GM19467 (cell line): ENCODE measurements around the gene BANP.
"Not testable (repeated sequence)": the region's sequence is repeated elsewhere in the genome, so short reads cannot be mapped to it uniquely, and the experiment has no call there.

Experiments
- ATAC-seq: cut with Tn5 transposase; IDR thresholded peaks from one replicate; pipeline ENCODE4 v1.9.1; 2021; ENCODE audit warnings: mild to moderate bottlenecking, moderate library complexity; ENCODE audit not compliant: unreplicated experiment

Gene BANP

GRCh38 chr16:87990254-87990653, 39.0 kb downstream of the BANP start:
- not testable (repeated sequence) for ATAC-seq

- ATAC-seq = not testable (repeated sequence)
Measured at GRCh38 chr16:87992142-87992541, 40.9 kb downstream of the BANP start.

DNA sequence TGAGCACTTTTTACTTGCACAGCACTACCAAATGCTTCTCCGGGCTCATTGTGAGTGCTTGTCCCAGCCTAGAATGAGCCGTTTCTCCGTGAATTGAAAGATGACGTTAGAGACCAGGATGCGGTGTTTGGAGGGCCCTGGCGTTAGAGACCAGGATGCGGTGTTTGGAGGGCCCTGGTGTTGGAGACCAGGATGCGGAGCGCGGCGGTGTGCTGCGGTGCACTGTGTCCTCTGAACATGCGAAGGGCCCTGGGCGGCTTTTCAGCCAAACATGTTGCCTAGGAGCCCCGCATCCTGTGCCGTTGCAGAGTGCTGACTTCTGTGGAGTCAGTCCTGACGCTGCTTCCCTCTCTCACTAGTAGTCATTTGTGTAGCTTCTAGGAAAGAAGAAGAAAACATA, 42.7 kb downstream of the BANP start:
- ATAC-seq = no peak

- ATAC-seq = no peak
Measured at GRCh38 chr16:87995644-87996043, 44.4 kb downstream of the BANP start.

- no peak for ATAC-seq
Measured at GRCh38 chr16:87996962-87997880, 46.0 kb downstream of the BANP start.

GRCh38 chr16:87998184-87998793, 47.1 kb downstream of the BANP start:
- not testable (repeated sequence) for ATAC-seq

DNA sequence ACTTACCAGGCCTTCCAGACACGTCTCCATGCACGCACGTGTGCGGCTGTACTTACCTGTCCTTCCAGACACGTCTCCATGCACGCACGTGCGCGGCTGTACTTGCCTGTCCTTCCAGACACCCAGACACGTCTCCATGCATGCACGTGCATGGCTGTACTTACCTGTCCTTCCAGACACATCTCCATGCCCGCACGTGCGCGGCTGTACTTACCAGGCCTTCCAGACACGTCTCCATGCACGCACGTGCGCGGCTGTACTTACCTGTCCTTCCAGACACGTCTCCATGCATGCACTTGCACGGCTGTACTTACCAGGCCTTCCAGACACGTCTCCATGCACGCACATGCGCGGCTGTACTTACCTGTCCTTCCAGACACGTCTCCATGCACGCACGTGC, 47.8 kb downstream of the BANP start:
- not testable (repeated sequence) for ATAC-seq

DNA sequence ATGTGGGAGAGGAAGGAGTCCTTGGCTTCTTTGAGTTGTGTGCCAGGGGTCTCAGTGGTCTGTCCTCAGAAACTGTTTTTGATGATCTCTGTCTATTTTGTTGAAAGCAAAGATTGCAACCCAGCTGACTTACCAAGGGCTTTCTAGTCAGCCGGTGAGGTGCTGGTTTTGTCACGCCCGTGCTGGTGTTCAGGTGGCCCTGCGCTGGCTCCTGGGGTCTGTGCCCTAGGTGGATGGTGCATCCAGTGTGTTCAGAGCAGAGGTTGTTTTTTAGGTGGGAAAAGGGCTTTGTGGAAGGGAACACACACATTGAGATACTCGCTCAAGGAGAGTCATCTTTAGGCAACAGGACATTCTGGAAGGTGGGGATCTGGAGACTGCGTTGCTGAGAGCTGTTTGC, 51.0 kb downstream of the BANP start:
- ATAC-seq = no peak

- ATAC-seq = no peak
Measured at GRCh38 chr16:88002749-88003148, 51.5 kb downstream of the BANP start.

GRCh38 chr16:88003316-88003715, 52.1 kb downstream of the BANP start:
- no peak for ATAC-seq

DNA sequence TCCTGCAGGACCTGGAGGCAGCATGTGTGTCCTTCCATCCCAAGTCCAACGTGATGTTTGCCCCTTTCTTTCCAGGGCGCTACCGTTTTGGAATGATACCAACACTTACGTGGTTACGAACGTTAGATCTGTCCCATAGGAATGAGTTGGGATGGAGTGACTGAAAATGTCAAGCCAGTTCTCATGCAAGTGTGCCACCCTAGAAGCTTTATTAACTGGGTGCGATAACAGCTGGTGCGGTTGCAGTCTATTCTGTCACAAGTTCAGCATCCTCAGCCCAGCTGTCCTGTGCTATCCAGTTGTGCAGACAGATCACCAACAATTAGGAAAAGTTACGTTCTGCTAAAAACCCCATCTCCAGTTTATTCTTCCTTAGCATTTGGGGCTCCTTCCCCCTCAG, 52.5 kb downstream of the BANP start:
- no peak for ATAC-seq

- no peak for ATAC-seq
Measured at GRCh38 chr16:88004391-88004790, 53.2 kb downstream of the BANP start.

DNA sequence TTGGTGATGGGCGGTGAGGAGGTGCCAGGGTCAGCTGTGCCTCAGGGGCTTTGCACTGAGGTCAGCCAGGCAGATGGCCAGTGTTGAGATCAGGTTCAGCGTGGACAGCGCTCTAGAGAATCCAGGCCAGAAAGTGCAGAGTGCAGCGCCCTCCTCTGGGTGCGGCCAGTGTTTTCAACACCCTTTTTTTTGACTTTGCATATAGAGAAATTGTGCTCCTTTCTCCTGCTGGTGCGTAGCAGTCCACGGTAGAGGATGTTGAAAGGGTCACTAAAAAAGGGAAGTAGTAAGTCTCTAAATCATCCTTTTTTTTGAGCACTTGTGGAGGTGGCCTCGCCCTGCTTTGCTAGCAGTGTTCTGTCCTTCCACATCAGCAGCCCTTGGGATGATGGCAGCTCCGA, 53.9 kb downstream of the BANP start:
- ATAC-seq = no peak

GRCh38 chr16:88005968-88006367, 54.7 kb downstream of the BANP start:
- no peak for ATAC-seq

- no peak for ATAC-seq
Measured at GRCh38 chr16:88007321-88007731, 56.1 kb downstream of the BANP start.

DNA sequence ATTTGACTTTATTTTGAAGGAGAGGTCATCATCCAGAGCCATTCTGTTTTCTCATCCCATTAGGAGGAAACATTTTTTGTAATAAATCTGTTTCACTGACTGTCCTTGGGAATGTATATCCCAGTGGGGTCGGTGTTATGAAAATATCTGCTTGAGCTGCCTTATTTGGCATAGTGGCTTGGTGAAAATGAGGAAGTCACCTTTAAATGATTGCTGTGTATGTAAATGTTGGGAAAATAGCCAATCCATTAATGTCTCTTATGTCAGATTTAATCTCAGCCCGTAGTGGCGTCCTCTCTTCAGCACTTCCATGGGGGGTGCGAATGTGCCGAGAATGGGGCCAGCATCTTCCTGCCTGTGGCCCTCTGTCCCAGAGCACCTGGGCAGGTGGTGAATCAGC, 57.6 kb downstream of the BANP start:
- ATAC-seq = no peak

GRCh38 chr16:88009563-88010342, 58.5 kb downstream of the BANP start:
- no peak for ATAC-seq

DNA sequence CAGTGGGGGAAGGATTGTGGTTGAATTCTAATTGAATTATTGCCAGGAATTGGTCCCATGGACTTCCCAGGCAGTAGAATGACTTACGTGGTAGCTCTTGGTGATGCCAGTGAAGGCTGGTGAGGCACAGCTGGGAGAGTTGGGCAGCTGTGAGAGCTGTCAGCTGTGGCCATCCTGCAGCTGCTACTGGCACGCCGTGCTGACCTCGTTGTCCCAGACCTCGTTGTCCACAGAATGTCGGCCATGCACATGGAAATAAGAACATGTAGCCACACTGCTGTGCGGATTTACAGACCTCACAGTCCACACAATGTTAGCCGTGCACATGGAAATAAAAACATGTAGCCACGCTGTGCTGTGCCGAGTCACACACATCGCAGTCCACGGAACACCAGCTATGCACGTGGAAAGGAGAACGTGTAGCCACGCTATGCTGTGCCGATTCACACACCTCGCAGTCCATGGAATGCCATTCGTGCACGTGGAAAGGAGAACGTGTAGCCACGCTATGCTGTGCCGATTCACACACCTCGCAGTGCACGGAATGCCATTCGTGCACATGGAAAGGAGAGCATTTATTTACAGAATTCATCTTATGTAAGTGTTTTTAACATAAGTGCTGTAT, 59.2 kb downstream of the BANP start:
- no peak for ATAC-seq

GRCh38 chr16:88010968-88011483, 59.8 kb downstream of the BANP start:
- no peak for ATAC-seq

DNA sequence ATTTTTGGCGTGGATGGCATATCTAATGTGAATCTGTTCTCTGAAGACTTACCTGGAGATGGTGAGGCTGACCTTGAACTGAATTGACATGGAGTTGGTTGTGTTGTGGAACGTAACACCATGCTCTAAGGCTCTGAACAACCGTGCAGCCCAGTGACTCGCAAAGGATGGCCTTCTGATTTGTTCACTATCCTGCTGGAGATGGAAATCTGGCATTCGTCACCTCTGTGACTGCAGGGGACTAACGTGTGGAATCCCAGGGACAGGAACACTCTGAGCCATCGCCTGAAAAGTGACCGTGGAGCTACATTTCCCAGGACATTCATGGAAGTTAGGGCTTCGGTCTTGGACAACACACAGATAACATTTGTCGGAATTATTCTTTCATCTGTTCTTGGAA, 61.1 kb downstream of the BANP start:
- no peak for ATAC-seq

- no peak for ATAC-seq
Measured at GRCh38 chr16:88013091-88013609, 61.9 kb downstream of the BANP start.
